ENCODE results near the gene ATAD3A. TPM values are rescaled to one million over a fixed set of nuclear protein-coding genes. Genes with fewer than 3 reads are reported as not detected.
A peak's percentile ranks its signal among the peaks of the same experiment; 100 is the strongest.

ATAD3A gene
- polyA plus RNA-seq, 1 donor from 2014 or later, result 30.3 TPM

DNA sequence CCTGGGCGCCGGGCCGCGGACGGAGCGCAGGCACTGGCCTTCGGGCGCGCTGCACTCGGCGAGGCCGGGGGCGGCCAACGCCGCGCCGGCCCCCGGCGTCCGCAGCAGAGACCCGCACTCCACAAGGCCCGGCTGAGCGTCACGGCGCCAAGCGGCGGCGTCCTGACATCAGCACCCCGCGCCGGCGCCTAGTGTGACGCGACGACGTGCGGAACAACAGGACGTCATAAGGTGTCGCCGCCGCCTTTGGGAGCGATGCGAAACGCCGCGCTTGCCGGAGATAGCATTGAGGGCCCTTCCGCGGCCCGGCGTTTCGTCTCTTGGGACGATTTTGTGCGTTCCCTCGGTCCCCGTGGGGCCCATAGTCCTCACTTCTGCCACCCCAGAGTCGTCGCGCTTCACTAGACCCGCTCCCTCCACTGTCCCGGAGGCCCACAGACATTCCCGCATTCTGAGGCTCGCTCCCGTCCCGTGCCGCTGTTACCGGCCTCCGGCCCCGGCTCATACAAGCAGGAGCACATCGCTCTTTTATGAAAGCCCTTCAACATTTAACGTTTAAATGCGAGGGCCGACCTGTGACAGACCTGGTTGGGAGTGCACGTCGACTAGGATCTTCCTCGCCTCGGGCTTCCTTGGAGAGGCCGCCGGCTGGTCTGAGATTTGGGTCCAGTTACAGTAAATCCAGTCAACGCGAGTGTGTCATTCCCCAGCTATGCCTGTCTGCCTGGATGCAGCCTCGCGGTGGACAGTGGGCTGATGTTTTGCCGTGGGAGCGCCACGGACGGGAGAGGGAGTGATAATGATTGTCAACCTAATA is 63.0 kb downstream of the ATAD3A start, which contains the start of gene SSU72:
SSU72 (minus strand) TSS at position 143 of the 817 bp plus-strand sequence. CDS start 306 bp downstream, outside the sequence.
- peaks cover 30% of the 10 kb centered on the region for H3K79me2 ChIP-seq (replicated peaks; ENCODE audit: insufficient read depth, low read length)
- H3K27me3 ChIP-seq (ENCODE audit: insufficient read depth, low read depth, low read length), result no peaks in the 10 kb centered on the region
- no peaks in the 10 kb centered on the region for H3K9me3 ChIP-seq (ENCODE audit: low read length)
- peak within 1 kb of the TSS; percentile 93 for H3K9ac ChIP-seq (ENCODE audit: low read length)
- peak within 1 kb of the TSS; percentile 100 for H3K4me3 ChIP-seq (ENCODE audit: low read length)
- no peaks in the 10 kb centered on the region for H3K9me2 ChIP-seq (ENCODE audit: insufficient read depth, low read length)
- peak within 1 kb of the TSS; percentile 91 for H3K4me2 ChIP-seq (ENCODE audit: low read length)
- H2AFZ ChIP-seq (ENCODE audit: low read depth, low read length), result peak within 1 kb of the TSS; percentile 88
- H3K36me3 ChIP-seq (ENCODE audit: insufficient read depth, low read length), result no peaks in the 10 kb centered on the region
- no peaks in the 10 kb centered on the region for H3F3A ChIP-seq (ENCODE audit: insufficient read depth, low read length, poor library complexity, severe bottlenecking)
- H3K27ac ChIP-seq (ENCODE audit: low read length), result peak within 1 kb of the TSS; percentile 90
- H4K20me1 ChIP-seq (ENCODE audit: insufficient read depth), result peaks cover 1% of the 10 kb centered on the region
- TF ChIP-seq POLR2AphosphoS5 (IDR thresholded peaks at IDR 0.05) (peak; percentile 98), TAF1 (IDR thresholded peaks at IDR 0.05; ENCODE audit: low read depth) (peak; percentile 57), EP300 (conservative IDR thresholded peaks at IDR 0.05; ENCODE audit: poor library complexity, severe bottlenecking) (peak; percentile 87), MXI1 (conservative IDR thresholded peaks at IDR 0.05; ENCODE audit: poor library complexity, severe bottlenecking) (peak; percentile 85), EZH2 (IDR thresholded peaks at IDR 0.05; ENCODE audit: borderline replicate concordance, insufficient read depth, low read length, poor library complexity, severe bottlenecking) (no peak), RAD21 (conservative IDR thresholded peaks at IDR 0.05) (peak; percentile 35), SMC3 (conservative IDR thresholded peaks at IDR 0.05; ENCODE audit: poor library complexity) (no peak), REST (IDR thresholded peaks at IDR 0.05; ENCODE audit: borderline replicate concordance) (peak; percentile 70)
- TF ChIP-seq, protein P1, sequence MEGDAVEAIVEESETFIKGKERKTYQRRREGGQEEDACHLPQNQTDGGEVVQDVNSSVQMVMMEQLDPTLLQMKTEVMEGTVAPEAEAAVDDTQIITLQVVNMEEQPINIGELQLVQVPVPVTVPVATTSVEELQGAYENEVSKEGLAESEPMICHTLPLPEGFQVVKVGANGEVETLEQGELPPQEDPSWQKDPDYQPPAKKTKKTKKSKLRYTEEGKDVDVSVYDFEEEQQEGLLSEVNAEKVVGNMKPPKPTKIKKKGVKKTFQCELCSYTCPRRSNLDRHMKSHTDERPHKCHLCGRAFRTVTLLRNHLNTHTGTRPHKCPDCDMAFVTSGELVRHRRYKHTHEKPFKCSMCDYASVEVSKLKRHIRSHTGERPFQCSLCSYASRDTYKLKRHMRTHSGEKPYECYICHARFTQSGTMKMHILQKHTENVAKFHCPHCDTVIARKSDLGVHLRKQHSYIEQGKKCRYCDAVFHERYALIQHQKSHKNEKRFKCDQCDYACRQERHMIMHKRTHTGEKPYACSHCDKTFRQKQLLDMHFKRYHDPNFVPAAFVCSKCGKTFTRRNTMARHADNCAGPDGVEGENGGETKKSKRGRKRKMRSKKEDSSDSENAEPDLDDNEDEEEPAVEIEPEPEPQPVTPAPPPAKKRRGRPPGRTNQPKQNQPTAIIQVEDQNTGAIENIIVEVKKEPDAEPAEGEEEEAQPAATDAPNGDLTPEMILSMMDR (IDR thresholded peaks at IDR 0.05; ENCODE audit: poor library complexity, severe bottlenecking), result no peak

GRCh38 chr1:1577367-1578011 is 65.5 kb downstream of the ATAD3A start:
- TF ChIP-seq, protein P1 (IDR thresholded peaks at IDR 0.05; ENCODE audit: poor library complexity, severe bottlenecking), result no peak
- TF ChIP-seq SMC3 (conservative IDR thresholded peaks at IDR 0.05; ENCODE audit: poor library complexity) (no peak), RAD21 (conservative IDR thresholded peaks at IDR 0.05) (no peak), EZH2 (IDR thresholded peaks at IDR 0.05; ENCODE audit: borderline replicate concordance, insufficient read depth, low read length, poor library complexity, severe bottlenecking) (no peak), EP300 (conservative IDR thresholded peaks at IDR 0.05; ENCODE audit: poor library complexity, severe bottlenecking) (no peak), POLR2AphosphoS5 (IDR thresholded peaks at IDR 0.05) (no peak), REST (IDR thresholded peaks at IDR 0.05; ENCODE audit: borderline replicate concordance) (no peak), MXI1 (conservative IDR thresholded peaks at IDR 0.05; ENCODE audit: poor library complexity, severe bottlenecking) (no peak), TAF1 (IDR thresholded peaks at IDR 0.05; ENCODE audit: low read depth) (no peak)
- no peak overlapping the region for H3K9ac ChIP-seq (ENCODE audit: low read length)
- H3K27ac ChIP-seq (ENCODE audit: low read length), result no peak overlapping the region
- H3K36me3 ChIP-seq (ENCODE audit: insufficient read depth, low read length), result no peaks in the 10 kb centered on the region
- H3K9me2 ChIP-seq (ENCODE audit: insufficient read depth, low read length), result no peaks in the 10 kb centered on the region
- no peaks in the 10 kb centered on the region for H4K20me1 ChIP-seq (ENCODE audit: insufficient read depth)
- no peak overlapping the region for H2AFZ ChIP-seq (ENCODE audit: low read depth, low read length)
- no peak overlapping the region for H3K4me3 ChIP-seq (ENCODE audit: low read length)
- no peaks in the 10 kb centered on the region for H3F3A ChIP-seq (ENCODE audit: insufficient read depth, low read length, poor library complexity, severe bottlenecking)
- peaks cover 14% of the 10 kb centered on the region for H3K79me2 ChIP-seq (replicated peaks; ENCODE audit: insufficient read depth, low read length)
- H3K9me3 ChIP-seq (ENCODE audit: low read length), result no peaks in the 10 kb centered on the region
- peaks cover 4% of the 10 kb centered on the region for H3K27me3 ChIP-seq (ENCODE audit: insufficient read depth, low read depth, low read length)
- H3K4me2 ChIP-seq (ENCODE audit: low read length), result no peak overlapping the region
